Smooth muscle cell (in vitro differentiated cells): ENCODE results near the gene ACTN1. TPM values are rescaled to one million over a fixed set of nuclear protein-coding genes. Genes with fewer than 3 reads are reported as not detected.

Experiments used
- DNase-seq: peaks from one replicate; lab custom pipeline; 2025; ENCODE audit not compliant: unreplicated experiment; lab: John Stamatoyannopoulos, UW
- H2AFZ ChIP-seq: fragments of 200-600 bp; sonication (generic); 2 replicates; pipeline ENCODE4 v1.6.0; 2016; ENCODE audit warnings: antibody characterized with exemption, low read depth, mild to moderate bottlenecking
- H3F3A ChIP-seq: fragments of 200-600 bp; sonication (generic); 2 replicates; pipeline ENCODE4 v1.6.0; 2017; ENCODE audit warnings: antibody characterized with exemption, low read depth
- H3K27ac ChIP-seq: fragments of 200-600 bp; sonication (generic); 2 replicates; pipeline ENCODE4 v1.5.1; 2016; ENCODE audit warnings: low read depth, mild to moderate bottlenecking
- H3K27me3 ChIP-seq: fragments of 200-600 bp; sonication (generic); 2 replicates; pipeline ENCODE4 v1.6.1; 2016; ENCODE audit warnings: low read depth, mild to moderate bottlenecking
- H3K36me3 ChIP-seq: fragments of 200-600 bp; sonication (generic); 2 replicates; pipeline ENCODE4 v1.5.1; 2016; ENCODE audit warnings: low read depth
- H3K4me1 ChIP-seq: fragments of 200-600 bp; sonication (generic); 2 replicates; pipeline ENCODE4 v1.5.1; 2016; ENCODE audit warnings: low read depth
- H3K4me2 ChIP-seq: fragments of 200-600 bp; sonication (generic); 2 replicates; pipeline ENCODE4 v1.6.0; 2016; ENCODE audit warnings: mild to moderate bottlenecking
- H3K4me3 ChIP-seq: fragments of 200-600 bp; sonication (generic); 2 replicates; pipeline ENCODE4 v1.5.1; 2016; ENCODE audit warnings: mild to moderate bottlenecking
- H3K79me2 ChIP-seq: fragments of 200-600 bp; sonication (generic); 2 replicates; pipeline ENCODE4 v1.6.0; 2016; ENCODE audit warnings: low read depth, mild to moderate bottlenecking
- H3K9ac ChIP-seq: fragments of 200-600 bp; sonication (generic); 2 replicates; pipeline ENCODE4 v1.6.0; 2016; ENCODE audit warnings: low read depth
- H3K9me3 ChIP-seq: fragments of 200-600 bp; sonication (generic); replicated peaks from 2 replicates; pipeline ENCODE4 v1.5.1; 2016; ENCODE audit warnings: low read depth
- H4K20me1 ChIP-seq: fragments of 200-600 bp; sonication (generic); 2 replicates; pipeline ENCODE4 v1.6.0; 2016; ENCODE audit warnings: low read depth
- CTCF ChIP-seq: fragments of 200-600 bp; sonication (generic); IDR thresholded peaks from 2 replicates; pipeline ENCODE4 v1.5.1; 2017; ENCODE audit warnings: borderline replicate concordance, mild to moderate bottlenecking, antibody characterized with exemption; ENCODE audit not compliant: insufficient read depth, poor library complexity, severe bottlenecking
- WGBS: methylation state at CpG from one replicate; pipeline ENCODE4 v1.1.7; 2016; ENCODE audit warnings: low lambda C conversion rate; 5-methylcytosine and 5-hydroxymethylcytosine counted together
- polyA plus RNA-seq: library from polyadenylated mRNA; unstranded; fragments of >200 nt; fragmentation: Nextera tagmentation; extraction: Ambion mirVana; gene quantifications from 2 replicates; pipeline ENCODE4 v1.2.1, GENCODE V29; 2016
- total RNA-seq: library from RNA; depleted of rRNA; stranded (reverse); fragments of >200 nt; gene quantifications from 2 replicates; pipeline ENCODE4 v1.2.3, GENCODE V29; 2014

The ACTN1 gene
- total and polyA plus RNA-seq, 2 experiments from 2014 or later: 422 to 806 TPM

DNA sequence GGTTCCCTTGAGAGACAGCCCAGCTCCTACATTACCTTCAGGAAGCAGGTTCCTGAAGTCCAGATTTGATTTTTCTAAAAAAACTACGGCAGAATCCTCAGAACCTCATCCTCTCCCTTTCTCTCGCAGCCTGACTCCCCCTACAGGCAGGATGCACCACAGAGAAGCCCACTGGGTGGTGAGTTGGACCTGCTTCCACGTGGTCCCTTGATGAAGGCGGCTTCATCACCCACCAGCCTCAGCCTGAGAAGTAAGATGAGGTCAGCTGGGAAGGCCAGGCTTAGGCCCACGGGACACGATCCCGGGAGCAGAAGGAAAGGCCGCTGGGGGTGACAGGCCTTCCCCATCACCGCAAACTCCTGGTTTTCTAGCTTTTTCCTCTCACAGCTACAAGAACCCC is 83.0 kb downstream of the ACTN1 start:
- TF ChIP-seq CTCF: peak; percentile 32
- H3K4me2 ChIP-seq: no peak overlapping the region
- H3K9me3 ChIP-seq: no peaks in the 10 kb centered on the region
- peaks cover 75% of the 10 kb centered on the region for H3F3A ChIP-seq
- peak overlapping the region; percentile 70 for H3K27ac ChIP-seq
- H2AFZ ChIP-seq: no peak overlapping the region
- no peaks in the 10 kb centered on the region for H3K4me1 ChIP-seq
- H4K20me1 ChIP-seq: peaks cover 100% of the 10 kb centered on the region
- peaks cover 36% of the 10 kb centered on the region for H3K36me3 ChIP-seq
- H3K9ac ChIP-seq: no peak overlapping the region
- WGBS: 95% methylated on average over 9 of the region's 9 CpGs
- no peak for DNase-seq
- H3K4me3 ChIP-seq: no peak overlapping the region
- H3K27me3 ChIP-seq: no peaks in the 10 kb centered on the region
- peaks cover 44% of the 10 kb centered on the region for H3K79me2 ChIP-seq

- Histone ChIP-seq H3K9me3 (no peaks in the 10 kb centered on the region), H2AFZ (no peak overlapping the region), H3K79me2 (peaks cover 36% of the 10 kb centered on the region), H4K20me1 (peaks cover 100% of the 10 kb centered on the region), H3K4me3 (no peak overlapping the region), H3F3A (peaks cover 78% of the 10 kb centered on the region), H3K4me1 (no peaks in the 10 kb centered on the region), H3K4me2 (no peak overlapping the region), H3K27ac (peak overlapping the region; percentile 70), H3K9ac (no peak overlapping the region), H3K36me3 (peaks cover 32% of the 10 kb centered on the region), H3K27me3 (no peaks in the 10 kb centered on the region)
- DNase-seq: no peak
- WGBS: 86% methylated on average over 14 of the region's 14 CpGs
- TF ChIP-seq CTCF: no peak
These were observed 84.0 kb downstream of the ACTN1 start for GRCh38 chr14:68894802-68895703.

GRCh38 chr14:68894123-68894522 is 85.0 kb downstream of the ACTN1 start:
- 98% methylated on average over 6 of the region's 6 CpGs for WGBS
- Histone ChIP-seq H3K36me3 (peaks cover 40% of the 10 kb centered on the region), H3K79me2 (peaks cover 30% of the 10 kb centered on the region), H2AFZ (no peak overlapping the region), H3K9me3 (no peaks in the 10 kb centered on the region), H3K9ac (no peak overlapping the region), H3K27me3 (no peaks in the 10 kb centered on the region), H3K4me2 (no peak overlapping the region), H3K27ac (peak overlapping the region; percentile 70), H3K4me3 (no peak overlapping the region), H3F3A (peaks cover 72% of the 10 kb centered on the region), H4K20me1 (peaks cover 100% of the 10 kb centered on the region), H3K4me1 (no peaks in the 10 kb centered on the region)
- no peak for TF ChIP-seq CTCF
- DNase-seq: no peak

DNA sequence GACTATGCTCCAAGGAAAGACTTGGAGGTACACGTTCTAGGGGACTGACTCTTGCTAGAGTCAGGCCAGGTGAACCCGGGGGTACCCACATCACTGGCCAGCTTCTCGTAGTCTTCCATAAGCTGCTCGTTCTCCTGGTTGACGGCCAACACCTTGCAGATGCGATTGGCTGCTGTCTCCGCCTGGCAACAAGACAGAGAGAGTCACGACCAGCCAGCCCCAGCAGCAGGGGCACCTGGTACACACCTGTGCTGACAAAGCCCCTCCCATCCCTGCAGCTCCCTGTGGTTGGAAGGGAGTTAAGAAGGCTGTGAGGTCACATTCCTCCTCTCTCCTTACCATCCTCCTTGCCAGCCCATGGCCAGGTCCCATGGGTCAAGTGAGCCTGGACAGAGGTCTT is 85.5 kb downstream of the ACTN1 start:
- H3K4me1 ChIP-seq: no peaks in the 10 kb centered on the region

More for the DNA sequence above, 85.5 kb downstream of the ACTN1 start:
- Histone ChIP-seq H3K4me2 (no peak overlapping the region), H3K27ac (peak overlapping the region; percentile 70), H4K20me1 (peaks cover 100% of the 10 kb centered on the region), H3K79me2 (peaks cover 30% of the 10 kb centered on the region), H3K36me3 (peaks cover 43% of the 10 kb centered on the region), H3K9me3 (no peaks in the 10 kb centered on the region), H3F3A (peaks cover 74% of the 10 kb centered on the region), H3K4me3 (no peak overlapping the region), H3K27me3 (no peaks in the 10 kb centered on the region), H3K9ac (no peak overlapping the region), H2AFZ (no peak overlapping the region)
- DNase-seq: no peak
- 93% methylated on average over 8 of the region's 8 CpGs for WGBS
- no peak for TF ChIP-seq CTCF
